HepG2 (cell line): Measurements from ENCODE around the gene IL17RC. TPM values are rescaled to one million over a fixed set of nuclear protein-coding genes. Genes with fewer than 3 reads are reported as not detected.

Experiments used
- FOXC1 ChIP-seq: sonication (generic); formaldehyde crosslinking; IDR thresholded peaks from 2 replicates; pipeline ENCODE4 v1.8.0; 2022; ENCODE audit warnings: mild to moderate bottlenecking, missing genetic modification reagents, borderline replicate concordance
- FOXM1 ChIP-seq: sonication (generic); formaldehyde crosslinking; IDR thresholded peaks from 2 replicates; pipeline ENCODE4 v1.5.0; 2020; ENCODE audit warnings: missing genetic modification reagents
- GABPA ChIP-seq, 2 experiments: IDR thresholded peaks; 2 replicates each; pipeline ENCODE4 v1.6.1; 2011 to 2016; ENCODE audit warnings: low read depth in 2 of 2, low read length in 1 of 2, missing biosample characterization in 1 of 2, missing genetic modification characterization in 1 of 2
- ISX ChIP-seq: sonication (generic); formaldehyde crosslinking; conservative IDR thresholded peaks from 2 replicates; pipeline ENCODE4 v1.5.0; 2020; ENCODE audit warnings: missing genetic modification reagents
- NFATC3 ChIP-seq: sonication (generic); formaldehyde crosslinking; IDR thresholded peaks from 2 replicates; pipeline ENCODE4 v1.5.1; 2020; ENCODE audit warnings: mild to moderate bottlenecking, missing genetic modification reagents
- NR2F2 ChIP-seq: IDR thresholded peaks from 2 replicates; pipeline ENCODE4 v1.6.1; 2012; ENCODE audit warnings: low read depth, inconsistent platforms, borderline replicate concordance
- SP5 ChIP-seq: IDR thresholded peaks from 2 replicates; pipeline ENCODE4 v1.6.1; 2016; ENCODE audit warnings: low read depth, borderline replicate concordance
- YY1 ChIP-seq: IDR thresholded peaks from 2 replicates; pipeline ENCODE4 v1.6.1; 2011; ENCODE audit warnings: low read length, low read depth, moderate library complexity, mild to moderate bottlenecking; ENCODE audit not compliant: insufficient read depth, insufficient replicate concordance
- ZBTB1 ChIP-seq: sonication (generic); formaldehyde crosslinking; IDR thresholded peaks from 2 replicates; pipeline ENCODE4 v1.4.0; 2020; ENCODE audit warnings: missing genetic modification reagents, borderline replicate concordance
- ZNF253 ChIP-seq: sonication (generic); formaldehyde crosslinking; IDR thresholded peaks from 2 replicates; pipeline ENCODE4 v1.8.0; 2022; ENCODE audit warnings: mild to moderate bottlenecking, missing genetic modification reagents, borderline replicate concordance
- ZNF782 ChIP-seq: sonication (generic); formaldehyde crosslinking; IDR thresholded peaks from 2 replicates; pipeline ENCODE4 v1.4.0; 2020; ENCODE audit warnings: missing genetic modification reagents, mild to moderate bottlenecking, borderline replicate concordance
- polyA plus RNA-seq, 8 experiments: library from polyadenylated mRNA; depleted of rRNA in 3 of 8; stranded (reverse) in 7 of 8; unstranded in 1 of 8; fragments of >200 nt; fragmentation: Illumina TruSeq in 4 of 8; extraction: Trizol in 4 of 8; gene quantifications; 2 replicates each; pipeline versions ENCODE4 v1.2.1 to v1.2.3, GENCODE V29; 2011 to 2016; ENCODE audit warnings: low read depth in 4 of 8, missing spikeins in 1 of 8, mixed read lengths in 1 of 8; ENCODE audit not compliant: insufficient read depth in 1 of 8
- total RNA-seq, 5 experiments: library from RNA; depleted of rRNA; stranded (reverse); fragments of >200 nt; fragmentation: Illumina TruSeq; extraction: Trizol; gene quantifications; 2 replicates each; pipeline ENCODE4 v1.2.3, GENCODE V29; 2016; ENCODE audit warnings: low read depth in 1 of 5
- TF ChIP-seq, protein P1 (sequence below): sonication (generic); formaldehyde crosslinking; IDR thresholded peaks from 2 replicates; pipeline ENCODE4 v1.5.0; 2020; ENCODE audit warnings: mild to moderate bottlenecking, missing genetic modification reagents, moderate library complexity
- TF ChIP-seq, protein P2 (sequence below): IDR thresholded peaks from 2 replicates; pipeline ENCODE4 v1.6.1; 2012; ENCODE audit warnings: low read length, improper control_type of control experiment
- TF ChIP-seq, protein P3 (sequence below): sonication (generic); formaldehyde crosslinking; IDR thresholded peaks from 2 replicates; pipeline ENCODE4 v1.4.0; 2020; ENCODE audit warnings: missing genetic modification reagents

IL17RC gene
- total and polyA plus RNA-seq, 2 of the 13 experiments (the other 11 are each of a cell fraction or from before 2014, with no cell fraction given): 20.7 to 24.0 TPM

DNA sequence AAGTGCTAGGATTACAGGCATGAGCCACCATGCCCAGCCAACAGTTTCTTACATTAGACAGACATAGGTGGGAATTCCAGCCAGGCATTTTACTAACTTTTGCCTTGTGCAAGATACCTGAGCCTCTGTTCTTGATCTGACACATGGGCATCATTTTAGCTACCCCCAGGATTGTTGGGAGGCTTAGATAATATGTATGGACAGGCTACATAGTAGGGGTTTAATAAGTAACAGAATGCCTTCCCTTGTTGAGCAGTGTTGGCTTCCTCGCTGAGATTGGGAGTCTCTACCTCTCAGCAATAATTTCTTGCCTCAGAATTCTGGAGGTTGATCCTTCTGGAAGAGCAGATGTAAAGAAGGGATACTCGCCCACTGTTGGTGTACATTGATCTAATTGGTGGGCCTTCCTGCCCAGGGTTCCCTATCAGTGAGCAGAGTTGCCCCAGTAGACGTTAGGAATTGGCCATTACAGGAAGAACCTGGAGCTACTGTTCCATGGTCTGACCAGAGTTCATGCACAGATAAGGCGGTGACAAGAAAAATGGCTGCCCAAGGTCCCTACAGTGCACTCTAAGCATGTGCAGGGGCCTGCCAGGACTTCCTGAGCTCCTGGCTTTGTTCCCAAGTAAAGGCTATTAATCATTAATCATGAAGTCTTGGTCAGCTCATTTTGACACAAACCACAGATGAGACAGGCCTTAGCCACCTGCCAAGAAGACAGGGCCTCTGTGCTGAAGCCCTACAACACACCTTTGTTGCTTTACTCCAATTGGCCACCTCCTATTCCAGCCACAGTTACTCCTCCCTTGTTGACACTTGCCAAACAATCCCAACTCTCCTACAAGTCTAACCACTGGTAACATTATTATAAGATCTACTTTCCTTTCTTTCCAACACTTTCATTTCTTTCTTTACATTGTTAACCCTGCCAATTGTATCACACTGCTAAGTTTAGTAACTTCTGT lies 19.2 kb upstream of the IL17RC start (continued):
- TF ChIP-seq, protein P1, sequence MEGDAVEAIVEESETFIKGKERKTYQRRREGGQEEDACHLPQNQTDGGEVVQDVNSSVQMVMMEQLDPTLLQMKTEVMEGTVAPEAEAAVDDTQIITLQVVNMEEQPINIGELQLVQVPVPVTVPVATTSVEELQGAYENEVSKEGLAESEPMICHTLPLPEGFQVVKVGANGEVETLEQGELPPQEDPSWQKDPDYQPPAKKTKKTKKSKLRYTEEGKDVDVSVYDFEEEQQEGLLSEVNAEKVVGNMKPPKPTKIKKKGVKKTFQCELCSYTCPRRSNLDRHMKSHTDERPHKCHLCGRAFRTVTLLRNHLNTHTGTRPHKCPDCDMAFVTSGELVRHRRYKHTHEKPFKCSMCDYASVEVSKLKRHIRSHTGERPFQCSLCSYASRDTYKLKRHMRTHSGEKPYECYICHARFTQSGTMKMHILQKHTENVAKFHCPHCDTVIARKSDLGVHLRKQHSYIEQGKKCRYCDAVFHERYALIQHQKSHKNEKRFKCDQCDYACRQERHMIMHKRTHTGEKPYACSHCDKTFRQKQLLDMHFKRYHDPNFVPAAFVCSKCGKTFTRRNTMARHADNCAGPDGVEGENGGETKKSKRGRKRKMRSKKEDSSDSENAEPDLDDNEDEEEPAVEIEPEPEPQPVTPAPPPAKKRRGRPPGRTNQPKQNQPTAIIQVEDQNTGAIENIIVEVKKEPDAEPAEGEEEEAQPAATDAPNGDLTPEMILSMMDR (CRISPR knock-in tag): no peak
- TF ChIP-seq NR2F2 (peak; percentile 13; the same call in 1 of the 2 replicates), GABPA (IDR thresholded peaks at IDR 0.05; ENCODE audit: low read depth, low read length) (no peak), GABPA (CRISPR knock-in tag; IDR thresholded peaks at IDR 0.05; ENCODE audit: low read depth) (peak; percentile 59), YY1 (peak; percentile 92), SP5 (CRISPR knock-in tag) (peak; percentile 44), FOXM1 (CRISPR knock-in tag) (no peak), FOXC1 (no peak), ZNF253 (no peak), ZBTB1 (no peak), NFATC3 (CRISPR knock-in tag) (no peak), ISX (CRISPR knock-in tag) (no peak), ZNF782 (CRISPR knock-in tag) (peak; percentile 60; the same call in 1 of the 2 replicates)
- TF ChIP-seq, protein P2, sequence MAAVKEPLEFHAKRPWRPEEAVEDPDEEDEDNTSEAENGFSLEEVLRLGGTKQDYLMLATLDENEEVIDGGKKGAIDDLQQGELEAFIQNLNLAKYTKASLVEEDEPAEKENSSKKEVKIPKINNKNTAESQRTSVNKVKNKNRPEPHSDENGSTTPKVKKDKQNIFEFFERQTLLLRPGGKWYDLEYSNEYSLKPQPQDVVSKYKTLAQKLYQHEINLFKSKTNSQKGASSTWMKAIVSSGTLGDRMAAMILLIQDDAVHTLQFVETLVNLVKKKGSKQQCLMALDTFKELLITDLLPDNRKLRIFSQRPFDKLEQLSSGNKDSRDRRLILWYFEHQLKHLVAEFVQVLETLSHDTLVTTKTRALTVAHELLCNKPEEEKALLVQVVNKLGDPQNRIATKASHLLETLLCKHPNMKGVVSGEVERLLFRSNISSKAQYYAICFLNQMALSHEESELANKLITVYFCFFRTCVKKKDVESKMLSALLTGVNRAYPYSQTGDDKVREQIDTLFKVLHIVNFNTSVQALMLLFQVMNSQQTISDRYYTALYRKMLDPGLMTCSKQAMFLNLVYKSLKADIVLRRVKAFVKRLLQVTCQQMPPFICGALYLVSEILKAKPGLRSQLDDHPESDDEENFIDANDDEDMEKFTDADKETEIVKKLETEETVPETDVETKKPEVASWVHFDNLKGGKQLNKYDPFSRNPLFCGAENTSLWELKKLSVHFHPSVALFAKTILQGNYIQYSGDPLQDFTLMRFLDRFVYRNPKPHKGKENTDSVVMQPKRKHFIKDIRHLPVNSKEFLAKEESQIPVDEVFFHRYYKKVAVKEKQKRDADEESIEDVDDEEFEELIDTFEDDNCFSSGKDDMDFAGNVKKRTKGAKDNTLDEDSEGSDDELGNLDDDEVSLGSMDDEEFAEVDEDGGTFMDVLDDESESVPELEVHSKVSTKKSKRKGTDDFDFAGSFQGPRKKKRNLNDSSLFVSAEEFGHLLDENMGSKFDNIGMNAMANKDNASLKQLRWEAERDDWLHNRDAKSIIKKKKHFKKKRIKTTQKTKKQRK: no peak
- TF ChIP-seq, protein P3, sequence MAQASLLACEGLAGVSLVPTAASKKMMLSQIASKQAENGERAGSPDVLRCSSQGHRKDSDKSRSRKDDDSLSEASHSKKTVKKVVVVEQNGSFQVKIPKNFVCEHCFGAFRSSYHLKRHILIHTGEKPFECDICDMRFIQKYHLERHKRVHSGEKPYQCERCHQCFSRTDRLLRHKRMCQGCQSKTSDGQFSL (CRISPR knock-in tag): no peak
